HUES6 (cell line): ENCODE measurements around the gene ITGB7.

Experiments
- H3K27ac ChIP-seq: 2 replicates; pipeline ENCODE4 v1.7.0; 2013; ENCODE audit warnings: low read depth, mild to moderate bottlenecking, low read length, inconsistent platforms
- H3K27me3 ChIP-seq: 2 replicates; pipeline ENCODE4 v1.6.1; 2013; ENCODE audit warnings: low read length; ENCODE audit not compliant: control insufficient read depth, insufficient read depth
- H3K36me3 ChIP-seq: 2 replicates; pipeline ENCODE4 v1.6.1; 2013; ENCODE audit warnings: low read length; ENCODE audit not compliant: control insufficient read depth, insufficient read depth
- H3K4me1 ChIP-seq: 2 replicates; pipeline ENCODE4 v1.6.1; 2013; ENCODE audit warnings: low read length; ENCODE audit not compliant: control insufficient read depth, insufficient read depth
- H3K4me3 ChIP-seq: 2 replicates; pipeline ENCODE4 v1.5.1; 2013; ENCODE audit warnings: low read depth, low read length
- H3K9ac ChIP-seq: one replicate; pipeline ENCODE4 v1.6.1; 2013; ENCODE audit warnings: mild to moderate bottlenecking, low read length
- H3K9me3 ChIP-seq: 2 replicates; pipeline ENCODE4 v1.6.1; 2013; ENCODE audit warnings: low read depth, low read length; ENCODE audit not compliant: control insufficient read depth, insufficient read depth

ITGB7 gene

DNA sequence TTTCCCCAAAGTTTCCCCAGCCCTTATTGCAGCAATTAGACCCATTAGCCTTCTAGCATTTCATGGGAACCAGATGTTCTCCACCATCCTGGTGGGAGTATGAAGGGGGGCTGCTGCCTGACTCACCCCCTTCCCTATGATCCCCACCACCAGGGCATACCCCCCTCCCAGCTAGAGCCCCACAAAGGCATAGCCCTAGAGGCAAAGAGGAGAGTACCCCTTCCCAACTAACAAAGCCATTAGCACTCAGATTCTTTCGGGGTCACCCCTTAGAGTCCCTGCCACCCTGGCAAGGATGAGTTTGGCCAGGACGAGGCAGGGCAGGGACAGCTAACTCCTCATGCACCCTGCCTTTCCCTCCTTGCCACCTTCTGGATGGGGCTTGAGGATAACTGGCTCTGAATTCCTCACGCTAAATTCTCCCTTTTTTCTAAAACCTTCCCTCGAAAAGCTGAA, 15.8 kb upstream of the ITGB7 start:
- H3K9ac ChIP-seq: no peak overlapping the region
- H3K27ac ChIP-seq: no peak overlapping the region
- H3K4me3 ChIP-seq: no peak overlapping the region
- no peaks in the 10 kb centered on the region for H3K9me3 ChIP-seq
- peaks cover 54% of the 10 kb centered on the region for H3K4me1 ChIP-seq
- H3K36me3 ChIP-seq: no peaks in the 10 kb centered on the region; the same call in 1 of the 2 replicates
- H3K27me3 ChIP-seq: peaks cover 12% of the 10 kb centered on the region

DNA sequence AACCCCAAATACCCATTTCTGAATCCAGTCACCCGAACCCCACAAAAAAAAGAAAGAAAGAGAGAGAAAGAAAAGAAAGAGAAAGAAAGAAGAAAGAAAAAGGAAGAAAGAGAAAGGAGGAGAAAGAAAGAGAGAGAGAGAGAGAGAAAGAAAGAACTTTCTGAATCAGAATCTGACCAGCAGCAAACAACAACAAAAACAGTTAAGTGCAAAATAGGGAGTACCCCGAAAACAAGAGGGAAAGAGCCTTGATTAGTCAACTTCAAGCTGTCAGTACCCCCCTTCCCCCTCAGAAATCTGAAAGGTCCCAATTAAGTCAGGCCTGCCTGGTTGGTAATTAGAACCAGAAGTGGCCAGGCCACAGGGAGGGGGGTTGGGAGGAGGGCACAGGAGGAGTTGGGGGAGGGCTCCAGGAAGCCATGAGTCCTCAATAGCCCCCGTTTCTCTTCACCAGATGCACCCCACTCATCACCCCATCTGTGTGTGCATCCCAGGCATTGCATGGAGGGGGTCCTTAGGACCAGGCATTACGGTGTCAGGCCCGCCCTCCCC, 15.2 kb upstream of the ITGB7 start:
- Histone ChIP-seq H3K4me3 (peak overlapping the region; percentile 40), H3K9me3 (no peaks in the 10 kb centered on the region), H3K9ac (no peak overlapping the region), H3K27ac (no peak overlapping the region), H3K36me3 (no peaks in the 10 kb centered on the region; the same call in 1 of the 2 replicates), H3K27me3 (peaks cover 12% of the 10 kb centered on the region), H3K4me1 (peaks cover 59% of the 10 kb centered on the region)

GRCh38 chr12:53221203-53222080, 14.4 kb upstream of the ITGB7 start:
- Histone ChIP-seq H3K9me3 (no peaks in the 10 kb centered on the region), H3K36me3 (no peaks in the 10 kb centered on the region), H3K4me1 (peaks cover 66% of the 10 kb centered on the region), H3K27ac (peak overlapping the region; percentile 29; the same call in 1 of the 2 replicates), H3K9ac (peak overlapping the region; percentile 60), H3K4me3 (peak overlapping the region; percentile 80), H3K27me3 (peaks cover 12% of the 10 kb centered on the region)

DNA sequence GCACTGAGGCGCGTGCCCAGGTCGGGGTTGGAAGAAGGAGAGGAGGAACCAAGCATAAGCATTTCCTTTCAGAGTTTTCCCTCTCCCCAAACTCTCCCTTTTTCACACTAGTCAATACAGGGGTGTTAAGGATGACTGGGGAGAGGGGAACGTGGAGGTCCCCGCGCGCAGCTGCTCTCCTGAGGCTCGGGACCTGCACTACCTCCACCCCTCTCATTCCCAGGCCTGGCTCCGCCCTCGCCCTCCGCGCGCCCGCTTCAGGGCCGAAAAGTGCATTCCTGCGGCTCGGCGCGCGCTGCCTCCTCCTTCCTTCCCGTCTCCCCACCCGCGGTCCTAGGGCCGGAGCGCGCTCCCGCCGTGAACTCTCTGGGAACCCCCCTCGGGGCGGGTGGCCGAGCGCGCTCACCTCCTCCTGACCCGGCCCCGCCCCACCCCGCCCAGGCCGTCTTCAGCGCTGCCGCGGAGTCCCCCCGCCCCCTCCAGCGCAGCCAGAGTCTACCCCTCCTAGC, 13.7 kb upstream of the ITGB7 start:
- H3K27ac ChIP-seq: no peak overlapping the region
- peak overlapping the region; percentile 64 for H3K9ac ChIP-seq
- no peaks in the 10 kb centered on the region for H3K9me3 ChIP-seq
- H3K27me3 ChIP-seq: peaks cover 12% of the 10 kb centered on the region
- H3K4me3 ChIP-seq: peak overlapping the region; percentile 80
- peaks cover 70% of the 10 kb centered on the region for H3K4me1 ChIP-seq
- no peaks in the 10 kb centered on the region for H3K36me3 ChIP-seq

- Histone ChIP-seq H3K27me3 (peaks cover 12% of the 10 kb centered on the region), H3K9ac (peak overlapping the region; percentile 64), H3K36me3 (no peaks in the 10 kb centered on the region)
Observed at GRCh38 chr12:53219956-53220693, 13.1 kb upstream of the ITGB7 start.

GRCh38 chr12:53219292-53219955, 12.4 kb upstream of the ITGB7 start:
- Histone ChIP-seq H3K4me3 (peak overlapping the region; percentile 80), H3K4me1 (peaks cover 71% of the 10 kb centered on the region), H3K27ac (no peak overlapping the region), H3K9ac (peak overlapping the region; percentile 60), H3K27me3 (peaks cover 12% of the 10 kb centered on the region), H3K36me3 (peaks cover 1% of the 10 kb centered on the region; the same call in 1 of the 2 replicates), H3K9me3 (no peaks in the 10 kb centered on the region)

More at GRCh38 chr12:53219956-53220693, 13.1 kb upstream of the ITGB7 start:
- Histone ChIP-seq H3K4me3 (peak overlapping the region; percentile 80), H3K9me3 (no peaks in the 10 kb centered on the region), H3K4me1 (peaks cover 70% of the 10 kb centered on the region), H3K27ac (no peak overlapping the region)

- Histone ChIP-seq H3K9ac (peak overlapping the region; percentile 60), H3K27me3 (peaks cover 12% of the 10 kb centered on the region), H3K27ac (no peak overlapping the region), H3K4me1 (peaks cover 71% of the 10 kb centered on the region), H3K4me3 (peak overlapping the region; percentile 80), H3K36me3 (peaks cover 8% of the 10 kb centered on the region), H3K9me3 (no peaks in the 10 kb centered on the region)
Observed at GRCh38 chr12:53218551-53219291, 11.7 kb upstream of the ITGB7 start.

DNA sequence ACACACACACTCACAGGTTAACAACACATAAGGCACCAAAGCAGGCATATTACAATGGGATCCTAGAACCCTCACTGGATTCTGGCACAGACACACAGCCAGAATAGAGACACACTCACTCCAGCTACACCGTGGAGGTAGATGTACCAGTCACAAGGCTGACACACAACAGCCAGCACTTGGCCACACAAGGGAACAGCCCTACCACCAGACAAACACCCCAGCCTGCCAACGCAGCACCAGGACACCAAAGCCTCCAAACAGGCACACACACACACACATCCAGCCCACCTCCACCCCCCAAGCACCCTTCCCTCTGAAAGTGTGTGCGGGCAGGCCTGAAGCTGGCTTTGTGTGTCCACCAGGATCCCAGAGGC, 10.9 kb upstream of the ITGB7 start:
- H3K27me3 ChIP-seq: peaks cover 12% of the 10 kb centered on the region
- no peak overlapping the region for H3K27ac ChIP-seq
- peak overlapping the region; percentile 47 for H3K9ac ChIP-seq
- H3K36me3 ChIP-seq: peaks cover 15% of the 10 kb centered on the region
- peak overlapping the region; percentile 80 for H3K4me3 ChIP-seq
- H3K4me1 ChIP-seq: peaks cover 69% of the 10 kb centered on the region
- H3K9me3 ChIP-seq: no peaks in the 10 kb centered on the region

DNA sequence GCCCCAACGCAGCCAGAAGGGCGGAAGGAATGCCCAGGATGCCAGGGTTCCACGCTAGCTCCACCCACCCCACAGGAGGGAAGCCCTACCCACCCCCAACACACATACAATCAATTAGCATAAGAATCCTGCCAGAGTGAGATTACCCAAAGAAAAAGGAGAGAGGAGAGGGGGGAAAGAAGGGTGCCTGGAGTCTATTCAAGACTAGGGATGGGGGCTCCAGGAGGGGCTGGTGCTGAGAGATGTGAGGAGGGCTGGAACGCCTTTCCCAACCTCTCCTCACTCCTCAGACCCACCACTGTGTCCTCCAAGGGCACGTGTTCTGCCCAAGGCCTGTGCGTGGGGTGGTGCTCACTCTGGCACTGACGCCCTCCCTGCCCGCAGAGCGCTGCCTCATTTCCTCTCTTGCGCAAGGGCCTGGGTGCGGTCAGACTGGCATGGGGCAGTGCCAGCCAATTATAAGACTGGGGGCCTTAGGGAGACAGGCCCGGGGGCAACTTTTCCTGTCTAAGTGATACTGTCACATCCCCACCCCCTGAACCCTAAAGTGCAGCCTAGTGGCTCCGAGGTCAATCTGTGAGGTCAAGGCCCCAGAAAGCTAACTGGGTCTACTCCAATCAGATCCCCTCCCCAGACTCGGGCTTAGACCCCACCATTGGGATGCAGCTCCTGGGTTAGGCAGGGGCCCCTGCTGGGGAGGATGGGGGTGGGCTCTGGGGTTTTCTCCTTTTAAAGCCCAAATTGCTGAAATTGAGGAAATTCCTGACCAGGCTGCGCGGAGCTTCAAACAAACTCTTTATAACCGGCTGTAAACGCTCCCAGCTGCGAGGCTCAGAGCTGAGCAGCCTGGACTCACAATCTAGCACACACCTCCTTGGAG, 10.2 kb upstream of the ITGB7 start:
- Histone ChIP-seq H3K36me3 (peaks cover 21% of the 10 kb centered on the region), H3K4me1 (peaks cover 63% of the 10 kb centered on the region), H3K27ac (peak overlapping the region; percentile 35; the same call in 1 of the 2 replicates), H3K27me3 (peaks cover 10% of the 10 kb centered on the region), H3K9me3 (no peaks in the 10 kb centered on the region), H3K4me3 (peak overlapping the region; percentile 80), H3K9ac (peak overlapping the region; percentile 62)
